ENCODE measurements around the gene KRT222.

Gene KRT222

DNA sequence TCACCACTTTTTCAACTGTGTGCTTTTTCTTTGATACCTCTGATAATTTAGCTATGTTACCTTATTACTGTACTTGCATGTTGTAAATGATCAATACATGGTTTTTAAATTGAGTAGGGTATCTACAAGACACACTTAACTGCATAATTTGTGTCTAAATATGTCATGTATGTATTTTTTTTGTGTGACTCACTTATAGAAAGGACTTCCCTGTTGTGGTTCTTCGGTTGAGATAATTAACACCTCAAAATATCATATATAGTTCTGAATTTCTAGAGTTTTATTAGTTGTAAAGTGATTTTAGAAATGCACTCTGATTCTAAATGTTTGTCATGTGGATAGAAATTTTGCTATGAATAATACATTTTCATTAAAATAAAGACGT lies 14.5 kb upstream of the KRT222 start:
- TF ChIP-seq GATA3 (IDR thresholded peaks at IDR 0.05; ENCODE audit: low read depth, low read length) = no peak
- TF ChIP-seq GATA2 (IDR thresholded peaks at IDR 0.05; ENCODE audit: low read depth, low read length) = no peak

- TF ChIP-seq GATA3 (IDR thresholded peaks at IDR 0.05; ENCODE audit: low read depth, low read length) (no peak), GATA2 (IDR thresholded peaks at IDR 0.05; ENCODE audit: low read depth, low read length) (no peak)
Observed at GRCh38 chr17:40678902-40679522, 14.0 kb upstream of the KRT222 start.

- no peak for TF ChIP-seq GATA3 (IDR thresholded peaks at IDR 0.05; ENCODE audit: low read depth, low read length)
Observed at GRCh38 chr17:40675905-40676304, 10.9 kb upstream of the KRT222 start.

- TF ChIP-seq GATA3 (IDR thresholded peaks at IDR 0.05; ENCODE audit: low read depth, low read length) (no peak), GATA2 (IDR thresholded peaks at IDR 0.05; ENCODE audit: low read depth, low read length) (no peak)
Observed at GRCh38 chr17:40672654-40673053, 7.7 kb upstream of the KRT222 start.

- no peak for TF ChIP-seq GATA2 (IDR thresholded peaks at IDR 0.05; ENCODE audit: low read depth, low read length)
- no peak for TF ChIP-seq GATA3 (IDR thresholded peaks at IDR 0.05; ENCODE audit: low read depth, low read length)
Observed at GRCh38 chr17:40671282-40671681, 6.3 kb upstream of the KRT222 start.

- TF ChIP-seq GATA3 (IDR thresholded peaks at IDR 0.05; ENCODE audit: low read depth, low read length) = no peak
- TF ChIP-seq GATA2 (IDR thresholded peaks at IDR 0.05; ENCODE audit: low read depth, low read length) = no peak
Observed at GRCh38 chr17:40666331-40666730, 1.4 kb upstream of the KRT222 start.

GRCh38 chr17:40663252-40663651 lies 1.7 kb downstream of the KRT222 start:
- TF ChIP-seq GATA2 (IDR thresholded peaks at IDR 0.05; ENCODE audit: low read depth, low read length) (no peak), GATA3 (IDR thresholded peaks at IDR 0.05; ENCODE audit: low read depth, low read length) (no peak)

GRCh38 chr17:40659911-40660310 lies 5.1 kb downstream of the KRT222 start:
- no peak for TF ChIP-seq GATA3 (IDR thresholded peaks at IDR 0.05; ENCODE audit: low read depth, low read length)
- TF ChIP-seq GATA2 (IDR thresholded peaks at IDR 0.05; ENCODE audit: low read depth, low read length) = no peak

DNA sequence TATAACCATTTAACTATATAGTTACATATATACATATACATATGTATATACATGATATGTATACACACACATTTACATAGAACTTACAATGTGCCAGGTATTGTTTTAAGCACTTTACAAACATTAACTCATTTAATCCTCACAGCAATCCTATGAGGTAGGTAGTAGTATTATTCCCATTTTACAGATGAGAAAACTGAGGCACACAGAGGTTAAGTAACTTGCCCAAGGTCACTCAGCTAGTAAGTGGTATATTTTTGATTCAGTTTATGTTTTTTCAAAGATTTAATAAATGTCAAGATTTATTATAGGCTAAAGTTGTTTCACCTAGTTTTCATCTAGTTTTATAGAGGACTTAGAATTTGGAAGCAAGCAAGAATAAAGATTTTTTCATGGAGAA lies 6.6 kb downstream of the KRT222 start:
- TF ChIP-seq GATA3 (IDR thresholded peaks at IDR 0.05; ENCODE audit: low read depth, low read length) = no peak

DNA sequence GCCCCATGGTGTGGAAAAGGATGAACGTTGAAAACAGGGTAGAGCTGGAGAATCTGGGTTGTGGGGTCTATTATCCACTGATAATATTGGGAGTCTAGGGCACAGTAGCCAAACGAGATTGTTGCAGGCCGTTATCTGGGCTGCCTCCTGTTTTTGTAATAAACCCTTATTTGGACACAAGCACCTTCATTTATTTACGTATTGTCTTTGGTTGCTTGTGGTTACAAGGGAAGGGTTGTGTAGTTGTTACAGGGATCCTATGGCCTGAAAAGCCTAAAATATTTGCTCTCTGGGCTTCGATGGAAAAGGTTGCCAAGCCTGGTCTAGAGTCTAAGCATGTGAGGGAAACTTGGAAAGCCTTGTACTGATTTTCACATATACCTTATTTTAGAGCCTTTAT lies 13.0 kb downstream of the KRT222 start:
- TF ChIP-seq GATA2 (IDR thresholded peaks at IDR 0.05; ENCODE audit: low read depth, low read length) = no peak
- TF ChIP-seq GATA3 (IDR thresholded peaks at IDR 0.05; ENCODE audit: low read depth, low read length) = no peak

- TF ChIP-seq GATA2 (IDR thresholded peaks at IDR 0.05; ENCODE audit: low read depth, low read length) (no peak), GATA3 (IDR thresholded peaks at IDR 0.05; ENCODE audit: low read depth, low read length) (no peak)
Observed at GRCh38 chr17:40648384-40648968, 16.5 kb downstream of the KRT222 start.

DNA sequence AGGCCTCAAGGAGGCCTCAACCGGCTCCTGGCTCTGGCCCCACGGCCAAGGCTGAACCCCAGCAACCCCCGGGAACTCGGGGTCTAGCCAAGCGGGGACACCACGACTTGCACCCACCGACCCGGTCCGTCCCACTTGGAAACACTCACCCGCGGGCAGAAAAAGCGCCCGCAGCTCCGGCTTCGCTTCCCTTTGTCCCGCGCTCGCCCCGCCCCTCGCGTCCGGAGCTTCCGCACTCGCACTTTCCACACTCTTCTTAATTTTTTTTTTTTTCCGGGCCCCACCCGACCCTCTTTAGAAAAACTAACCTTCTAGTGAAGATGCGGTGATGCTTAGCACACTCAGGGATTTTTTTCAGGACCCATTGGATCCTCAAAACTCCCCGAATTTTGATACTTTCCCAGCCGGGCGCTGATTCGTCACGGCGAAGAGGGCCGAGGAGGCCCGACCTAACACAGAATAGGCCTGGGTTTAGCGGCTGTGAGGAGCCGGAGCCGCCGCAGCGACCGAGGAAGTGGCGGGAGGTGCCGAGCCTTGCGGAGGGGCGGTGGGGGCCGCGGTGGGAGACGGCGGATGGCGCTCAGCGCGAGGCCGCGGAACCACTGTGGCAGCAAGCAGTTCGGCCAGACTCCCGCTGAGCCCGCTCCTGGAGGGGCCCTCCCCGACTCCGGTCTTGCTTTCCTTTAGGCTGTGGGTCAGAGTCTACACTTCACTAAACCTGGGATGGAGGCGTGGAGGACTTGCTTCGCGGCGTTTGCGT lies 17.2 kb downstream of the KRT222 start, which contains the start of gene SMARCE1:
SMARCE1 (minus strand) TSS at position 195 of the 760 bp plus-strand sequence. CDS start 2,016 bp downstream, outside the sequence.
- TF ChIP-seq GATA2 (IDR thresholded peaks at IDR 0.05; ENCODE audit: low read depth, low read length) = no peak

GRCh38 chr17:40646791-40647623 lies 18.0 kb downstream of the KRT222 start:
- TF ChIP-seq GATA2 (IDR thresholded peaks at IDR 0.05; ENCODE audit: low read depth, low read length) (no peak), GATA3 (IDR thresholded peaks at IDR 0.05; ENCODE audit: low read depth, low read length) (no peak)

- TF ChIP-seq GATA2 (IDR thresholded peaks at IDR 0.05; ENCODE audit: low read depth, low read length) (no peak), GATA3 (IDR thresholded peaks at IDR 0.05; ENCODE audit: low read depth, low read length) (no peak)
Observed at GRCh38 chr17:40645943-40646342, 19.0 kb downstream of the KRT222 start.
